Measurements from ENCODE around the gene LPA.
"Not testable (repeated sequence)": the region's sequence is repeated elsewhere in the genome, so short reads cannot be mapped to it uniquely, and the experiment has no call there.

Gene LPA, protein sequence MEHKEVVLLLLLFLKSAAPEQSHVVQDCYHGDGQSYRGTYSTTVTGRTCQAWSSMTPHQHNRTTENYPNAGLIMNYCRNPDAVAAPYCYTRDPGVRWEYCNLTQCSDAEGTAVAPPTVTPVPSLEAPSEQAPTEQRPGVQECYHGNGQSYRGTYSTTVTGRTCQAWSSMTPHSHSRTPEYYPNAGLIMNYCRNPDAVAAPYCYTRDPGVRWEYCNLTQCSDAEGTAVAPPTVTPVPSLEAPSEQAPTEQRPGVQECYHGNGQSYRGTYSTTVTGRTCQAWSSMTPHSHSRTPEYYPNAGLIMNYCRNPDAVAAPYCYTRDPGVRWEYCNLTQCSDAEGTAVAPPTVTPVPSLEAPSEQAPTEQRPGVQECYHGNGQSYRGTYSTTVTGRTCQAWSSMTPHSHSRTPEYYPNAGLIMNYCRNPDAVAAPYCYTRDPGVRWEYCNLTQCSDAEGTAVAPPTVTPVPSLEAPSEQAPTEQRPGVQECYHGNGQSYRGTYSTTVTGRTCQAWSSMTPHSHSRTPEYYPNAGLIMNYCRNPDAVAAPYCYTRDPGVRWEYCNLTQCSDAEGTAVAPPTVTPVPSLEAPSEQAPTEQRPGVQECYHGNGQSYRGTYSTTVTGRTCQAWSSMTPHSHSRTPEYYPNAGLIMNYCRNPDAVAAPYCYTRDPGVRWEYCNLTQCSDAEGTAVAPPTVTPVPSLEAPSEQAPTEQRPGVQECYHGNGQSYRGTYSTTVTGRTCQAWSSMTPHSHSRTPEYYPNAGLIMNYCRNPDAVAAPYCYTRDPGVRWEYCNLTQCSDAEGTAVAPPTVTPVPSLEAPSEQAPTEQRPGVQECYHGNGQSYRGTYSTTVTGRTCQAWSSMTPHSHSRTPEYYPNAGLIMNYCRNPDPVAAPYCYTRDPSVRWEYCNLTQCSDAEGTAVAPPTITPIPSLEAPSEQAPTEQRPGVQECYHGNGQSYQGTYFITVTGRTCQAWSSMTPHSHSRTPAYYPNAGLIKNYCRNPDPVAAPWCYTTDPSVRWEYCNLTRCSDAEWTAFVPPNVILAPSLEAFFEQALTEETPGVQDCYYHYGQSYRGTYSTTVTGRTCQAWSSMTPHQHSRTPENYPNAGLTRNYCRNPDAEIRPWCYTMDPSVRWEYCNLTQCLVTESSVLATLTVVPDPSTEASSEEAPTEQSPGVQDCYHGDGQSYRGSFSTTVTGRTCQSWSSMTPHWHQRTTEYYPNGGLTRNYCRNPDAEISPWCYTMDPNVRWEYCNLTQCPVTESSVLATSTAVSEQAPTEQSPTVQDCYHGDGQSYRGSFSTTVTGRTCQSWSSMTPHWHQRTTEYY (N-terminal part only)

DNA sequence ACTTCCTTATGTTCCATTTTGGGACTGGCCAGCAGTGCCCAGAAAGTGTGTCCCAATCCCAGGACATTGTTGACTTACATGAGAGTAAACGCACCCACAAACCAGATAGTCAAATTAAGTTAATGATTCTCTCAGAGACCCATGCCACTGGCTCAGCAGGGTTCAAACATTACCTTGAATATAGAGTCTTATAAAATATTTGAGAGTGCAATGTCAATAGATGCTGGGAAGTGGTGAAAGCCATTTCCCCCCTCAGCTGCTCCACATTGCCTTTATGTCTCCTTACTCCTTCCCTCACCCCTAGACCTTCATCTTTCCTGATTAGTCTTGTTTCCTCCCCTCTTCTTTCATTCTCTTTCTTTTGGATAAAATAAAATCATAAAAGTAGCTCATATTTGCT is at the start of gene LPA:
LPA (minus strand) TSS at position 78 of the 400 bp plus-strand sequence; CDS start at position 17, 61 bp downstream.
- DNase-seq: not testable (repeated sequence)

DNA sequence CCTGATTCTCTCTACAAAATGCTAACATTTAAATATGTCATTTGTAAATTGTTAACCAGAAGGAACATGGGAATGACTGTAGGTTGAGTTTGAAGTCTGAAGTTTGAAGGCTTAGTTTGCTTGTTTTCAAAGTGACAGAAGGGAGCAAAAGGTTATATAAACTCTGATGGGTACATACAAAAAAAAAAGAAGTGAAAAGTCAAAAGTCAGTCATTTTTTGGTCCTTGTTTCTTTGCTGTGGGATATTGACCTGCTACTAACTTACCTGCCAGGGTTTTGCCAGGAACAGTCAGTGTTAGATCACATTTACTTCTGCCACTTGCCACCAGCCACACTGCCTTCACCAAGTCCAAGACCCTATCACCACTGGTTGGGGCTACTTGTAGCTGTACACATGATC is 44.9 kb upstream of the LPA start:
- DNase-seq: not testable (repeated sequence)

DNA sequence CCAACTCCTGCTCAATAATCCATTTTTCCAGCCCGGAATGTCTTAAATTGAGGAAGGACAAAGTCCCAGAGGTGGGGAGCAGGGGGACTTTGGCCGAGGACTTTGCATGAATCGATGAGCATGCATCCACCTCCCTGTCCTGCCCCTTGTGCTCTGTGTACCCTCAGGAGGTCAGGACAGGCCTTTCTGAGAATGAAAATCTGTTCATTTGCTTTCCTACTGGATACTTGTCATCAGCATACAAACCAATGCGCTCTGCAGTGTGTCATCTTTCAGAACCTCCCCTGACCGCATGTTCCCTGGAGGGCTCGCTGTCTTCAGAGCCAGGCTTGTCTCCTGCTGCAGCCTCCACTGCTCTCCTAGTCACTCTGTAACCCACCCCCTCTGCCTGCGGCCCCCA is 40.6 kb upstream of the LPA start:
- not testable (repeated sequence) for DNase-seq

DNA sequence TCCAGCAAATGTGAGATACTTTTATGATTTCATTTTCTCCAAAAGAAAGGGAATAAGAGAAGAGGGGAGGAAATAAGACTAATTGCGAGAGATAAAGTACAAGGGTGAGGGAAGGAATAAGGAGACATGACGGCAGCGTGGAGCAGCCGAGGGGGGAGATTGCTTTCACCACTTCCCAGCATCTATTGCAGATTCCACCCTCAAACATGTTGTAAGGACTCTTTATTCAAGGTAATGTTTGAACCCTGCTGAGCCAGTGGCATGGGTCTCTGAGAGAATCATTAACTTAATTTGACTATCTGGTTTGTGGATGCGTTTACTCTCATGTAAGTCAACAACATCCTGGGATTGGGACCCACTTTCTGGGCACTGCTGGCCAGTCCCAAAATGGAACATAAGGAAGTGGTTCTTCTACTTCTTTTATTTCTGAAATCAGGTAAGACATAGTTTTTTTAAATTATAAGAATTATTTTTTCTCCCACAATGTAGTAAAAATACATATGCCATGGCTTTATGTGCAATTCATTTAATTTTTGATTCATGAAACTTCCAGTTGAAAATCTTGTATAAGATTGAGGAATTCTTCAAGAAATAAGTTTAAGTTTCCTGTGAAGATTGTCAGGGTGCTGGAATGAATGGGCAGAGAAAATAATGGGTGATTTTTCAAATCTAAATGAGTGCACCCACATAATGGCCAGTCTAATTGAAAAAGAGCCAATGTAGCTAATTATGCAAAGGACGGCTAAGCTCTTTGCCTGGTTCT is 38.0 kb upstream of the LPA start, which contains the start of gene PLG:
PLG (plus strand) TSS at position 327 of the 763 bp plus-strand sequence; CDS start at position 388, 61 bp downstream.
- not testable (repeated sequence) for DNase-seq

DNA sequence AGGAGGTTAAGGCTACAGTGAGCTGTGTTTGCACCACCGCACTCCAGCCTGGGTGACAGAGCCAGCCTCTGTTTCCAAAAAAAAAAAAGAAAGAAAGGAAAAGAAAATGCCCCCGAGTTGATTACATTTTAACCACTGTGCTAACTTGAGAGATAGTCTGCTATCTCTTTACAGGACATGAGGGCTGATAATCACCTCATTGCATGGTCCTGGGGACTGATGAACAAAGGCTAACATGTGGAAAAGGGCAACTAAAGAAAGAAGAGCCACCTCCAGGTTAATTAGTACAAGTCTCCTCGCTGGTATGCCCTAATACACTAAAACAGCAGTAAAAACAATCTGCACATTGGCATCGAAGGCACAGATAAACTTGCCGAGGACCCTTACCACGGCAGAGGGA is 33.8 kb upstream of the LPA start:
- no peak for DNase-seq

DNA sequence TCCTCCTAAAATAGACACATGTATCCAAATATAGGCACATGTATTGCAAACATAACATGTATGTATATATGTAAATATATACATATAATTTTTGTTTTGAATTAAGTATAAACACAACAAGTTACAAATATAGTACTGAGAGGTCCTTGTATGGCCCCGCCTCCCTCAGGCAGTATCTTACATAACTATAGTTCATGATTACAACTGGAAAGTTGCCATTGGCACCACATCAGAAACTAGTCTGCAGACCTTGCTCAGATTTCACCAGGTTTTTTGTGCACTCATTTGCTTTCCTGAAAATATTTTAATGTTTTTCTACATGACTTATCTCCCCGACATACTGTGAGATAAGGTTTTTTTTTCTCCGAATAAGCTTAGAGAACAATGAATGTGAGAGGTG is 32.8 kb upstream of the LPA start:
- not testable (repeated sequence) for DNase-seq

DNA sequence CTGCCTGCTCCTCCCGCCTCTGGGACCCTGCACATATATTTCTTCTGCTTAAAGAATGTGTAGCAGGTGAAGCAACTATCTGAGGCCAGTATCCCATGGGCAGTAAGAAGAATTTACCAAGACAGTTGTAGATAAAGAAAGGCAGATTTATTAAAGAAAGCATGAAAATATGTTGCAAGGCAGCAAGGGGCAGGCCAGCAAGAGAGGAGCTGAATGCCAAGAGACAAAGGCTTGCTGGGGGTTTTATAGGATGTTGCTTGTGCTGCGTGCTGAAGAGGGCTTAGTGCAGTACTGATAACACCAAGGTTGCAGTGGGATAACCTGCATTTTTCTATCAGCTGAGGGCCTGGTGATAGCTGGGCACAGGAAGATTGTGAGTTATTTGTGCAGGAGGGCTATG is 31.5 kb upstream of the LPA start:
- DNase-seq: not testable (repeated sequence)

DNA sequence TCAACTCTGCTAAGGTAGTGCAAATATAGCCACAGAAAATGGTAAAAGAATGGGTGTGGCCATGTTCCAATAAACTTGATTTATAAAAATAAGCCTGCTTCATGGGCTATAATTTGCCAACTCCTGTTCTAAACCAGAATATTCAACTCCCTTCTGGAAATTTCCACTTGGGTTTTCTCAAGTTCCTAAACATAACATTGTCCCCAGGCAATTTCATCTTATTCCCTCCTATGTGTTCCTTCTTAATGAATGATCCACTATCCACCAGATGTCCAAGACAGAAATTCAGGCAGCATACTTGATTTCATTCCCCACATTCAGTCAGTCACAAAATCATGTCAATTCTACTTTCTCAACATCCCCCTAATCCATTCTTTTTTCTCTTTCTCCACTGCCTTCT is 30.9 kb upstream of the LPA start:
- not testable (repeated sequence) for DNase-seq

DNA sequence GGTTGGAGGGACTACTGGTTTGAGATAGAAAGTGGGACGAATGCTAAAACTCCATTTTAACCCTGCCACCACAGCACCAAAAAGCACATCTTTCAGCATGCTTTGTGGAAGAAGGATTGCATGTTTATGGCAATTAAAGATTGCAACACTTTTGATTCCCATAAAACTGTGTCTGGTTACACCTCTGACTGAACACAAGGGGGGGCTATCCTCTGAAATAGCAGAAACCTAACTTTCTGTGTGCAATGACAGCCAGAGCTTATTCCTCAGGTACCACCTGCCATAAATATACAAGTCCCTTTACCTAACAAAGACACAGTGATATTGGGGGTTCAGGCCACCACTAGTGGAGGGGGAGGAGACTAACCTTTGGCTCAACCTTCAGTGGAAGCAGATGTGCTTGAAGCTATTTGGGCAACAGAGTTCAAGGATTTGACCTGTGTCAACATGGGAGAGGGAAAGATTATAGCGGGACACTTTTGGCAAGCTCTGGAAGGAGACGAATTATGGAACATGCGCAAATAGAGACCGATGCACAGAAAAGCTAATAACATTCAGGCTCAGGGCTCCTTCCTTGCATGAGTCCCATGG is 28.4 kb upstream of the LPA start:
- peak; percentile 3 to 22 for DNase-seq

DNA sequence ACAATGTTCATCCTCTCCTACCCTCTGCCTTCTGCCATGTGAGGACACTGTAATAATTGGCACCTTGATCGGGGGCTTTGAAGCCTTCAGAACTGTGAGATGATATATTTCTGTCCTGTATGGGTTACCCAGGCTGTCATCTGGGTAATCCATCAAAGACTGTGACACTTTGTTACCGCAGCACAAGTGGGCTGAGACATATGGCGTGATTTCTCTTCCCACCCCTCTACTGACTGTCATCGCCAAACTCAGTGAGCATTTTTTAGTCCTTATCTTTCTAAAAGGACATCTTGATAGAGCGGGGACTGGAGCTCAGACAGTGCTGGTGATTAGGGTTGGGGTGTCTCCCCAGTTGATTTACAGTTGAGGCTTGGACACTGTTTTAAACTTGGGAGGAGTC is 27.5 kb upstream of the LPA start:
- no peak for DNase-seq

DNA sequence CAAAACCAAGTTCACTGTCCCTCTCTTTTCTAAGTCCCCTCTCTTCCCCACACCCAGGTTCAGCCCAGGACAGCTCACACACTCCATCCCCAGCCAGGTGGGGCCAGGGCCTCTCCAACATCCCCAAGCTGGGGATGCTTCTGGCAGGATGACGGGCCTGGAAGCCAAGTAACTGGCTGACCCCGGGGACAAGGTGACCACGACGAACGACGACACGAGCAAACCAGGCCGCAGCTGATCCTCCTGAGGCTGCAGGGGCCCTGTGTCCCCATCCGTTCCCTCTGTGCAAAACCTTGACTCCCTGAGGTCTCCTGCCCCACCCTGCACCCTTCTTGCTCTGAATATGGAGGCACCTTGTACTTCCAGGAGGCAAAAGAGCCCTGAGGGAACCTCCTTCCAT is 26.4 kb upstream of the LPA start:
- DNase-seq: no peak

DNA sequence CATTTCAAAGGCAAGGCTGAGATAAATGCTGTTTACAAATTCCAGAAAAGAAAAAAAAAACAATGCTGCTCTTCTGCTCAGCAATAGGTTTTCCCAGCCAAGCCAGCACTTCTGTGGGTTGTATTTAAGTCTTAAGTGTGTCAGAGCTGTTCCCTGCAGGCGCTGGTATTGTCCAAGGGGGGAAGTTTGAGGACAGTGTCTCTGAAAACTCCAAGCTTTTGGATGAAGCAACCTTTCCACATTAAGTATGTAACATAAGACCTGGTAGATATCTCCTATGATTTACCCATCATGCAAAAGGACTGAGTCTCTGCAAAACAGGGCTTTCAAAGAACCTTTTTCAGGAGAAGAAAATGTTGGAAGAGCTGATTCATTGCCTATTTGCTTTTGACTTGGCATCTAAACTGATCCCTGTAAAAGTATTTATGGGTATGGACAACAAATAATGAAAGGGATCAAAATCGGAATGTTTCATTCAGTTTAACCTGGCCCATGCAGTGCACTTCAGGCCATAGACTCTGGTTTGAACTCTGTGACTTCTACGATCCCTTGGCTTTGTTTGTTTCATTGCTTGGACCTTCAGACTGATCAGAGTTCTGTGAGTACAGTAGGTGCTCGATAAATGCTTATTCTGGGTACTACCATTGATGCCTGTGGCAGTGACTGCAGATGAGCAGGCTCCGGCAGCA is 21.8 kb upstream of the LPA start:
- DNase-seq: no peak

DNA sequence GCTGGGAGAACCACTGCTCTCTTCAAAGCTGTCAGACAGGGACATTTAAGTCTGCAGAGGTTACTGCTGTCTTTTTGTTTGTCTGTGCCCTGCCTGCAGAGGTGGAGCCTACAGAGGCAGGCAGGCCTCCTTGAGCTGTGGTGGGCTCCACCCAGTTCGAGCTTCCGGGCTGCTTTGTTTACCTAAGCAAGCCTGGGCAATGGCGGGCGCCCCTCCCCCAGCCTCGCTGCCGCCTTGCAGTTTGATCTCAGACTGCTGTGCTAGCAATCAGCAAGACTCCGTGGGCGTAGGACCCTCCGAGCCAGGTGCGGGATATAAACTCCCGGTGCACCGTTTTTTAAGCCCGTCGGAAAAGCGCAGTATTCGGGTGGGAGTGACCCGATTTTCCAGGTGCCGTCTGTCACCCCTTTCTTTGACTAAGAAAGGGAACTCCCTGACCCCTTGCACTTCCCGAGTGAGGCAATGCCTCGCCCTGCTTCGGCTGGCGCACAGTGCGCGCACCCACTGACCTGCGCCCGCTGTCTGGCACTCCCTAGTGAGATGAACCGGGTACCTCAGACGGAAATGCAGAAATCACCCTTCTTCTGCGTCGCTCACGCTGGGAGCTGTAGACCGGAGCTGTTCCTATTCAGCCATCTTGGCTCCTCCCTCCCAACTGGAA is 21.2 kb upstream of the LPA start:
- DNase-seq: not testable (repeated sequence)

DNA sequence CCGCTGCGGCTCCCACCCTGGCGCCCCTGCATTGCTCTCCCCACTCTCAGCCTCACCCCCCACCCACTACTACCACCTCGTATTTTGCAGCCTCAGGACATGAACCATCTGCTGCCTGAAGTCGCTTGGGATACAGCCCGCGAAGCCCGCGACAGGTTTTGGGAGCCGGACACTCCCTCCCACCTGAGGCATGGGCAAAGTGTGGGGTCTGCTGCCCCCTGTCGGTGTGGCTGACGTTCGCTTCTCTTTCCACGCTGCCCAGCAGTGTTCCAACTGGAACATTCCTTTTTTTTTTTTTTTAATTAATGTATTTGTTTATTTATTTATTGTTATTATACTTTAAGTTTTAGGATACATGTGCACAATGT is 15.3 kb upstream of the LPA start:
- no peak for DNase-seq

DNA sequence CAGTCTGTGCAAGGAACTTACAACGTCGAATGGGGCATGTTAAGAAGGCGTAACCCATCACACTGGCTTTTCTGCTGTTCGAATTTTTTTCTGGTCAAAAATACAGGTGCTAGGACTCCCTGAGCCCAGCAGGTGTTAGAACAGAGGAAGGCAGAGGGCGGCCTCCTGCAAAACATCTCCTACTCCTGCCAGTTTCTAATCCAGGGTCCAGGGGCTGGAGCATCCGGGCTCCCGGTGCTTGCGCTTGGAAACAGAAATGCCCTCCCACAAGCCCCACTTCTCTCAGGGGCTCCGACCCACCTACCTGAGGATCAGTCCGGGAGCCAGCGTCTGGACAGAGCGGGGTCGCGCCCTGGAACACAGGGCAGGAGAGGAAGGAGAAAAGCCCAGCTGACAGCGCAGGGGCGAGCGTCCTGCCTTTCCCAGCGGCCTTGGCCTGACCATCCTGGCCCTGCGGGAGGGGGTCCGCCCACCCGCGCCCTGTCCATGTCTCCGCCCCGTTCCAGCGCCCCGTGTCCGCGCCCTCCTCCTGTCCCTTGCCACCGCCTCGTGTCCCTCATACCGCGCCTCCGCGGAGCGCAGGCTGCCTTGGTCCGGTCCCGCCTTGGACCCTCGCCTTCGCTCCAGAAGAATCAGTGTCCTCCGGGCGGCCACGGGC is 14.8 kb upstream of the LPA start:
- DNase-seq: no peak

DNA sequence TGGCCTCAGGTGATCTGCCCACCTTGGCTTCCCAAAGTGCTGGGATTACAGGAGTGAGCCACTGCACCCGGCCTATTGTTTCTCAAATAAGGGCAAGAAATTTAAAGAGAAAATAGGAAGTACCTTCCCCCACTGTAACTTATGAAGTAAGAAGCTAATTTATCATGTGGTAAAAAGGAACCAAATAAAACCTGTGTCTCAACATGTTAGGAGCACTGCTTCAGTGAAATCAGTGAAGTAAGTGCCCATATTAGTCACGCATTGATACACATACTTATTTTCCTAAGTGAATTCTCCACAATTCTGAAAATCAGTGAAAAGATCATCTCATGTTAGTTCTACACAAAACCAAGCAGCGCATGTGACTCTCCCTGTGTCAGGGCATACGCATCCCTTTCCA is 14.2 kb upstream of the LPA start:
- peak in 1 of 2 experiments; percentile 3 for DNase-seq

DNA sequence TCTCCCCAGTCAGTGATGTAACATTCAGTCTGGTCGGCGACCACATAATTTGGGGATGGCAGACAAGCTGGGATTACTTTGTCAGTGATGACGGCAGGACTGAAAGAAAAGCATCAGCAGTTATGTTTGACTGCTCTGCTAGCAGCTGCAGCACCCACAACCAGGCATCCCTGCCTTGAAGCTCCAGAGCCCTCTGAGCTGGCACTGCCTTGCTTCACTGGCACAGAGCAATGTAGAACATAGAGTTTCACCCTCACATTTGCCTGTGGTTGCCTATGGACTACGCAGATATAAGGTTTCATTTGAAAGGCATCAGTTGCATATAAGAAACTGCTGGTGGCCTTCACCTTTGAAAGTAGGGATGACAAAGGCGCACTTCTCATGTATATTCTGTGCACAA is 12.3 kb upstream of the LPA start:
- not testable (repeated sequence) for DNase-seq

DNA sequence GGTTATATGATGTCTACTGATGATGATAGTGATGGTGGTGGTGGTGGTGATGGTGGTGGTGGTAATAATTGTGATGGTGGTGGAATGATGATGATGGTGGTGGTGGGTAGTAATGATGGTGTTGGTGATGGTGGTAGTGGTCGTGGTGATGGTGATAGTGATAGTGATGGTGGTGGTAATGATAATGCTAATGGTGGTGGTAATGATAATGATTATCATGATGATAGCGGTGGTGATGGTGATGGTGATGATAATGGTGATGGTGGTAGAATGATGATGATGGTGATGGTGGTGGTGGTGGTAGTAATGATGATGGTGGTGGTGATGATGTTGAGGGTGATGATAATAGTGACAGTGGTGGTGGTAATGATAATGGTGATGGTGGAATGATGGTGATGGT is 4.5 kb upstream of the LPA start:
- DNase-seq: no peak

DNA sequence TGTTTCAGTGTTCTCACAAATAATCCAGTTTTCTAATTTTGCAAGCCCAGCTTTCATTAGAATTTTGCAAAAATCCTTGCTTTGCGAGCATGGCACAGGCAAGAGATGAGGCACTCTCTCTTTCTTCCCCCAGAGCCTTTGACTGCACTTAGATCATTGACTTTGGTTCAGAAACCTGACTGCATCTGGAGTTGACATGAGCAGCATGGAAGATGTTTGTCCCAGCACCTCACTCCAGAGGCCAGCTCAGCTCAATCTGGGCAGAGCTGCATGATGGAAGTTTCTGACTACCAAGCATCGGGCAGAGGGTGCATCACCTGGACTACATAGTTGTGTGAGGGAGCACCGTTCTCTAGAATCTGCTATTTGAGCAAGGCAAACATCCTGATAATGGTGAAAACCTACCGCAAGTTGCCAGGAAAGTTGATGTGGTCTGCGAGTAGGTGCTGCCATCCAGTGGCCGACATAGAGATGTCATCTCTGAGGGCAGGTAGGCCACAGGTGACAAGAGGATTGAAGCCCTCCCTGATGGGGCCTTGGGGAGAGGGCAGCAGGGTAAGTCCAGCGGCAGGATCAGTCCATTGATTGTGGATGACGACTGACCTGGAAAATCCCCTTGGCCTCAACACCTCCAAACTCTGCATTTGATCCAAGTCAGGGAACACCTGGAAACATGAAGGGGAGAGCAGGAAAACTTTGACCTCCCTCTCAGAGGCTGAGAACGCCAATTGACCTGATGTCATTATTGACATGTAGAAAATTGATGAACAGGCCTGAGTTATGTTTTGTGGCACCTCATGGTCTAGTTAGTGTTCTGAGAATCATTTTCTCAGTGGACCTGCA is 3.8 kb upstream of the LPA start:
- peak; percentile 39 to 41 for DNase-seq

Data from AML-193 (cell line).